Measurements from ENCODE around the gene TIGIT. TPM values are rescaled to one million over a fixed set of nuclear protein-coding genes. Genes with fewer than 3 reads are reported as not detected.

TIGIT gene
- total and polyA plus RNA-seq, 9 donors: 0.07 to 1.00 (median 0.28) TPM; not detected in 4

- Histone ChIP-seq H3K27ac (no peak overlapping the region), H3K36me3 (no peaks in the 10 kb centered on the region), H3K4me1 (ENCODE audit: insufficient read depth) (no peaks in the 10 kb centered on the region), H3K4me3 (no peak overlapping the region), H3K9me3 (no peaks in the 10 kb centered on the region), H3K27me3 (no peaks in the 10 kb centered on the region)
- intact Hi-C loops (cut with DNase I): no loop called here
- TF ChIP-seq CTCF (IDR thresholded peaks at IDR 0.05) (no peak), POLR2A (IDR thresholded peaks at IDR 0.05) (no peak), EP300 (IDR thresholded peaks at IDR 0.05) (no peak)
- WGBS, 3 donors: 58 to 96% (median 86%) methylated on average over 3 of the region's 3 CpGs
- DNase-seq: no peak
Observed at GRCh38 chr3:114307832-114308231, 14.0 kb downstream of the TIGIT start.

- WGBS, 3 donors: 67 to 79% (median 76%) methylated on average over 2 of the region's 2 CpGs
- intact Hi-C loops (cut with DNase I): no loop called here
Observed at GRCh38 chr3:114308377-114308776, 14.5 kb downstream of the TIGIT start.

GRCh38 chr3:114308830-114309229 lies 15.0 kb downstream of the TIGIT start:
- TF ChIP-seq EP300 (IDR thresholded peaks at IDR 0.05) (no peak), CTCF (IDR thresholded peaks at IDR 0.05) (no peak), POLR2A (IDR thresholded peaks at IDR 0.05) (no peak)
- WGBS, 3 donors: 74 to 83% (median 74%) methylated on average over 5 of the region's 5 CpGs
- no peak overlapping the region for H3K4me3 ChIP-seq
- H3K27ac ChIP-seq: no peak overlapping the region
- H3K36me3 ChIP-seq: no peaks in the 10 kb centered on the region
- H3K9me3 ChIP-seq: no peaks in the 10 kb centered on the region
- intact Hi-C loops (cut with DNase I): no loop called here
- no peak for DNase-seq
- H3K27me3 ChIP-seq: no peaks in the 10 kb centered on the region
- no peaks in the 10 kb centered on the region for H3K4me1 ChIP-seq (ENCODE audit: insufficient read depth)

More at GRCh38 chr3:114308377-114308776, 14.5 kb downstream of the TIGIT start:
- H3K27me3 ChIP-seq: no peaks in the 10 kb centered on the region
- no peak for DNase-seq
- no peak overlapping the region for H3K4me3 ChIP-seq
- no peak for TF ChIP-seq POLR2A (IDR thresholded peaks at IDR 0.05)
- no peak for TF ChIP-seq CTCF (IDR thresholded peaks at IDR 0.05)
- no peak for TF ChIP-seq EP300 (IDR thresholded peaks at IDR 0.05)
- H3K9me3 ChIP-seq: no peaks in the 10 kb centered on the region
- H3K4me1 ChIP-seq (ENCODE audit: insufficient read depth): no peaks in the 10 kb centered on the region
- no peak overlapping the region for H3K27ac ChIP-seq
- H3K36me3 ChIP-seq: no peaks in the 10 kb centered on the region

GRCh38 chr3:114310695-114311094 lies 16.9 kb downstream of the TIGIT start:
- H3K27ac ChIP-seq: no peak overlapping the region
- H3K4me1 ChIP-seq (ENCODE audit: insufficient read depth): no peaks in the 10 kb centered on the region
- DNase-seq: no peak
- no peak overlapping the region for H3K4me3 ChIP-seq
- no peaks in the 10 kb centered on the region for H3K9me3 ChIP-seq
- no peaks in the 10 kb centered on the region for H3K36me3 ChIP-seq
- WGBS, 3 donors: 66 to 80% (median 71%) methylated on average over 2 of the region's 2 CpGs
- no peaks in the 10 kb centered on the region for H3K27me3 ChIP-seq
- intact Hi-C loops (cut with DNase I): no loop called here
- TF ChIP-seq POLR2A (IDR thresholded peaks at IDR 0.05) (no peak), CTCF (IDR thresholded peaks at IDR 0.05) (no peak), EP300 (IDR thresholded peaks at IDR 0.05) (no peak)

Data from ovary (tissue), 9 donors.